GM19351 (cell line): ENCODE data around the gene PNPLA5.
"Not testable (repeated sequence)": the region's sequence is repeated elsewhere in the genome, so short reads cannot be mapped to it uniquely, and the experiment has no call there.

Source experiments
- ATAC-seq: cut with Tn5 transposase; IDR thresholded peaks from one replicate; pipeline ENCODE4 v1.9.1; 2021; ENCODE audit warnings: mild to moderate bottlenecking, moderate library complexity; ENCODE audit not compliant: unreplicated experiment

PNPLA5 gene

GRCh38 chr22:43891360-43892182, at the start of gene PNPLA5:
Gene PNPLA5, minus strand, starts transcription at chr22:43892013. Its CDS starts 133 bp downstream, at chr22:43891880.
- ATAC-seq, result no peak

- ATAC-seq, result no peak
Observed at GRCh38 chr22:43941449-43941848, 49.6 kb upstream of the PNPLA5 start.

- ATAC-seq, result no peak
Observed at GRCh38 chr22:43931771-43932170, 40.0 kb upstream of the PNPLA5 start.

- ATAC-seq, result no peak
Observed at GRCh38 chr22:43928908-43929307, 37.1 kb upstream of the PNPLA5 start.

GRCh38 chr22:43928468-43928867, 36.7 kb upstream of the PNPLA5 start:
- no peak for ATAC-seq

- ATAC-seq, result no peak
Observed at GRCh38 chr22:43926349-43926710, 34.5 kb upstream of the PNPLA5 start.

GRCh38 chr22:43925433-43926348, 33.9 kb upstream of the PNPLA5 start:
- ATAC-seq, result no peak

GRCh38 chr22:43924877-43925276, 33.1 kb upstream of the PNPLA5 start:
- no peak for ATAC-seq

GRCh38 chr22:43923631-43924464, 32.0 kb upstream of the PNPLA5 start, which contains the start of gene PNPLA3:
Gene PNPLA3, plus strand, starts transcription at chr22:43923805. Its CDS starts 107 bp downstream, at chr22:43923912.
- no peak for ATAC-seq

- no peak for ATAC-seq
Observed at GRCh38 chr22:43923191-43923590, 31.4 kb upstream of the PNPLA5 start.

- ATAC-seq, result no peak
Observed at GRCh38 chr22:43922123-43922522, 30.3 kb upstream of the PNPLA5 start.

- ATAC-seq, result no peak
Observed at GRCh38 chr22:43921370-43921769, 29.6 kb upstream of the PNPLA5 start.

GRCh38 chr22:43919106-43919973, 27.5 kb upstream of the PNPLA5 start:
- ATAC-seq, result no peak

GRCh38 chr22:43917521-43917920, 25.7 kb upstream of the PNPLA5 start:
- no peak for ATAC-seq

GRCh38 chr22:43911351-43911750, 19.5 kb upstream of the PNPLA5 start:
- no peak for ATAC-seq

GRCh38 chr22:43910178-43910695, 18.4 kb upstream of the PNPLA5 start:
- no peak for ATAC-seq

GRCh38 chr22:43909708-43910107, 17.9 kb upstream of the PNPLA5 start:
- ATAC-seq, result no peak

- ATAC-seq, result no peak
Observed at GRCh38 chr22:43905681-43906080, 13.9 kb upstream of the PNPLA5 start.

- ATAC-seq, result not testable (repeated sequence)
Observed at GRCh38 chr22:43904412-43904811, 12.6 kb upstream of the PNPLA5 start.

- not testable (repeated sequence) for ATAC-seq
Observed at GRCh38 chr22:43903033-43903432, 11.2 kb upstream of the PNPLA5 start.
